HUDEP-2 (cell line): Measurements from ENCODE around the gene COX14.
A peak's percentile ranks its signal among the peaks of the same experiment; 100 is the strongest.
"Not testable (repeated sequence)": the region's sequence is repeated elsewhere in the genome, so short reads cannot be mapped to it uniquely, and the experiment has no call there.

ENCODE experiments used
- DNase-seq, 76 experiments: peaks; one replicate each; lab custom pipeline; 2025; ENCODE audit not compliant: unreplicated experiment in 76 of 76; lab: John Stamatoyannopoulos, UW

Gene COX14

GRCh38 chr12:50111693-50112455 is at the start of gene COX14:
Gene COX14, plus strand, starts transcription at chr12:50112236. Its CDS starts 7,808 bp downstream, at chr12:50120044.
- DNase-seq, result peak; percentile 44 to 100 (median 97)

- DNase-seq, result peak in 5 of 76 experiments; percentile 6 to 12 (median 6)
Measured at GRCh38 chr12:50062728-50063460, 49.1 kb upstream of the COX14 start.

GRCh38 chr12:50065726-50066310 is 46.2 kb upstream of the COX14 start:
- DNase-seq, result no peak

GRCh38 chr12:50066402-50066801 is 45.6 kb upstream of the COX14 start:
- no peak for DNase-seq

- DNase-seq, result no peak
Measured at GRCh38 chr12:50069069-50069468, 43.0 kb upstream of the COX14 start.

GRCh38 chr12:50069539-50069938 is 42.5 kb upstream of the COX14 start:
- no peak for DNase-seq

GRCh38 chr12:50070314-50071060 is 41.5 kb upstream of the COX14 start:
- DNase-seq, result peak in 65 of 76 experiments; percentile 6 to 81 (median 45)

- no peak for DNase-seq
Measured at GRCh38 chr12:50072198-50072907, 39.7 kb upstream of the COX14 start.

- peak in 2 of 76 experiments; percentile 9 to 17 for DNase-seq
Measured at GRCh38 chr12:50073206-50073605, 38.8 kb upstream of the COX14 start.

GRCh38 chr12:50073712-50074111 is 38.3 kb upstream of the COX14 start:
- no peak for DNase-seq

GRCh38 chr12:50074936-50075807 is 36.9 kb upstream of the COX14 start:
- DNase-seq, result peak in 67 of 76 experiments; percentile 10 to 84 (median 62)

- DNase-seq, result no peak
Measured at GRCh38 chr12:50075808-50076170, 36.2 kb upstream of the COX14 start.

- no peak for DNase-seq
Measured at GRCh38 chr12:50077099-50077498, 34.9 kb upstream of the COX14 start.

- DNase-seq, result no peak
Measured at GRCh38 chr12:50078281-50078680, 33.8 kb upstream of the COX14 start.

GRCh38 chr12:50079771-50080170 is 32.3 kb upstream of the COX14 start:
- DNase-seq, result no peak

- DNase-seq, result no peak
Measured at GRCh38 chr12:50081096-50081808, 30.8 kb upstream of the COX14 start.

- no peak for DNase-seq
Measured at GRCh38 chr12:50082644-50083043, 29.4 kb upstream of the COX14 start.

GRCh38 chr12:50083301-50083700 is 28.7 kb upstream of the COX14 start:
- no peak for DNase-seq

- DNase-seq, result not testable (repeated sequence)
Measured at GRCh38 chr12:50084409-50084774, 27.6 kb upstream of the COX14 start.
